ENCODE measurements around the gene PSMG4. TPM values are rescaled to one million over a fixed set of nuclear protein-coding genes. Genes with fewer than 3 reads are reported as not detected.

PSMG4 gene
- total and polyA plus RNA-seq, 7 donors = 18.6 to 31.3 (median 23.5) TPM

DNA sequence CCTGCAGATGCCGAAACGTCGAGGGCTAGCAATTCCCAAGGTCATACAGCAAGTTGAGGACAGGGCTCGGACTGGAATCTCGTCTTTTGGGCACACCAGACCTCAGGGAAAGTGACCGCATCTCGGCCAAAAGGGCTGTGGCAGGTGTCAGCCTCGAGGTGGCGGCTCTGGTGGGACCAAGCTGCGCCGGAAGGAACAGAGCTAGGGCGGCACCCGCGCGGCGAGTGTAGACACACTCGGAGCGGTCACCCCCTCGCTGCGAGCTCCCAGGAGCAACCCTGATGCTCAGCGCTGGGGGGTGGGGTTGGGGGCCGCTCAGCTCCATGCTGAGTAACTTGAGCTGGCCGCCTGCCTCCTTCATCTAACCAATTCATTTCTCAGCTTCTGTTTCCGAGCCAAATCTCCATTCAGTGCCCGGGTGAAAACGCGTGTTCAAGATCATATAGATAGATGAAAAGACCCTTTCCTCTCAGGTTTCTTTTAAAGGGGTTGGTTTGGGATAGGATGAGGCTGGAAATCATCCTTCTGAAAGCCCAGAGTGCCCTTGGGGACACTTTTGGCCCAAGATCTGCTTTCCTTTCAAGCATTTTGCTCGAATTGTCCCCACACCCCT lies 29.1 kb upstream of the PSMG4 start:
- TF ChIP-seq CTCF (IDR thresholded peaks at IDR 0.05) = peak; percentile 4
- no peaks in the 10 kb centered on the region for H3K9me3 ChIP-seq
- H3K27me3 ChIP-seq (ENCODE audit: insufficient read depth in 3 of 3, low read length in 2 of 3) = peaks cover 0 to 87% (median 28%) of the 10 kb centered on the region in 3 donors
- intact Hi-C loops (cut with DNase I) = no loop called here
- H3K27ac ChIP-seq = no peak overlapping the region
- peak overlapping the region; percentile 32 for H3K4me3 ChIP-seq
- DNase-seq (peak in 1 of 2 donors; percentile 57), ATAC-seq (peak in 1 of 4 donors; percentile 23)
- H3K4me1 ChIP-seq = peaks cover 36% of the 10 kb centered on the region
- no peaks in the 10 kb centered on the region for H3K36me3 ChIP-seq (ENCODE audit: insufficient read depth in 1 of 2, low read depth in 1 of 2)
- WGBS, 3 donors = 6 to 8% (median 7%) methylated on average over 27 to 28 of the region's 28 CpGs

DNA sequence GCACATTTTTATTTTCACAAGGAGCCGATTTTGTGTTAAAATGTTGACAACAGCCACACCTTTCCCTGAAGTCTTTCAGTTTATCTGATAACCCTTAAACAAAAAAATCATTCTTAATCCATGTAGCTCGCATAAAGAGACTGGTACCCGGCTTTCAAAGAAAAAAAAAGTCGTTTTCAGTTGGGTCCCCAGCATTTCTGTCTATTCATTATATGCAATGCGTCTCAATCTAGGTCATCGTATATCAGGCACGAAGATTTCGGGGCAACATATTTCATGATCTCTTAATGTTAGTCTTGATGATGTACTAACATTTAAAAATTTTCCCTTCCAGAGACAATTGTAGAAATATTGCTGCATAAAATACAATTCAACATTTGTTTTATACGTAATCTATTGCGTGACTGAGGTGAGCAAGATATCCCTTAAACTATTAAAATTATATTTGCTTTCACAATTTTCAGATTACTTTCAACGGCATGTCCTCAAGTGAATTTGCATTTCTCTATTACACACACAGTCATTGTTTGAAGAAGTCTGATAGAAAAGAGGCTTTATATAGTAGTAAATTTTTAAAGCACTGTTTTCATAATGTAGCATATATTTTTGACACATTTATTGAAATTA lies 28.4 kb upstream of the PSMG4 start:
- no peak for DNase-seq

GRCh38 chr6:3230900-3231246 lies 27.9 kb upstream of the PSMG4 start:
- intact Hi-C loops (cut with DNase I) = no loop called here
- peaks cover 36% of the 10 kb centered on the region for H3K4me1 ChIP-seq
- no peak for TF ChIP-seq CTCF (IDR thresholded peaks at IDR 0.05)
- H3K36me3 ChIP-seq (ENCODE audit: insufficient read depth in 1 of 2, low read depth in 1 of 2) = no peaks in the 10 kb centered on the region
- H3K27me3 ChIP-seq (ENCODE audit: insufficient read depth in 3 of 3, low read length in 2 of 3) = peaks cover 0 to 97% (median 30%) of the 10 kb centered on the region in 3 donors
- WGBS, 3 donors = 4 to 9% (median 7%) methylated on average over 11 of the region's 11 CpGs
- no peak for ATAC-seq
- H3K9me3 ChIP-seq = no peaks in the 10 kb centered on the region
- DNase-seq = no peak
- H3K27ac ChIP-seq = peak overlapping the region; percentile 5
- H3K4me3 ChIP-seq = peak overlapping the region; percentile 63

More for the DNA sequence above, 28.4 kb upstream of the PSMG4 start:
- WGBS, 3 donors = 45 to 47% (median 46%) methylated on average over 11 of the region's 11 CpGs
- Histone ChIP-seq H3K27me3 (ENCODE audit: insufficient read depth in 3 of 3, low read length in 2 of 3) (peaks cover 0 to 92% (median 30%) of the 10 kb centered on the region in 3 donors), H3K36me3 (ENCODE audit: insufficient read depth in 1 of 2, low read depth in 1 of 2) (no peaks in the 10 kb centered on the region), H3K27ac (no peak overlapping the region), H3K4me3 (peak overlapping the region; percentile 63), H3K9me3 (no peaks in the 10 kb centered on the region), H3K4me1 (peaks cover 36% of the 10 kb centered on the region)
- ATAC-seq = no peak
- TF ChIP-seq CTCF (IDR thresholded peaks at IDR 0.05) = no peak
- intact Hi-C loops (cut with DNase I) = no loop called here

GRCh38 chr6:3231247-3232016 lies 27.3 kb upstream of the PSMG4 start:
- intact Hi-C loops (cut with DNase I) = no loop called here
- H3K36me3 ChIP-seq (ENCODE audit: insufficient read depth in 1 of 2, low read depth in 1 of 2) = no peaks in the 10 kb centered on the region
- peaks cover 36% of the 10 kb centered on the region for H3K4me1 ChIP-seq
- peak overlapping the region; percentile 63 for H3K4me3 ChIP-seq
- H3K27ac ChIP-seq = peak overlapping the region; percentile 5
- H3K27me3 ChIP-seq (ENCODE audit: insufficient read depth in 3 of 3, low read length in 2 of 3) = peaks cover 0 to 97% (median 25%) of the 10 kb centered on the region in 3 donors
- peak; percentile 24 to 67 (median 62) for ATAC-seq
- 1 to 2% (median 1%) methylated on average over 47 of the region's 47 CpGs for WGBS, 3 donors
- no peaks in the 10 kb centered on the region for H3K9me3 ChIP-seq
- DNase-seq = peak; percentile 70 to 73
- no peak for TF ChIP-seq CTCF (IDR thresholded peaks at IDR 0.05)

Measured in psoas muscle (tissue), 8 donors.